ENCODE data around the gene FAM3B.

GRCh38 chr21:41370840-41371684 is 54.5 kb downstream of the FAM3B start:
- no peak for TF ChIP-seq POLR2A (IDR thresholded peaks at IDR 0.05; ENCODE audit: low read depth, low read length)
- TF ChIP-seq TAF1 (IDR thresholded peaks at IDR 0.05; ENCODE audit: low read depth, low read length): no peak
- no peak for TF ChIP-seq POLR2AphosphoS5 (IDR thresholded peaks at IDR 0.05; ENCODE audit: low read depth, low read length)
- no peak for TF ChIP-seq SPI1 (IDR thresholded peaks at IDR 0.05; ENCODE audit: low read depth, low read length)
- TF ChIP-seq PAX5 (IDR thresholded peaks at IDR 0.05; ENCODE audit: insufficient read depth, low read length, severe bottlenecking): no peak
- no peak for TF ChIP-seq POU2F2 (IDR thresholded peaks at IDR 0.05; ENCODE audit: low read depth, low read length)

Measured in GM12891 (cell line).